GM18519 (cell line): ENCODE measurements around the gene TRIP10.
"Not testable (repeated sequence)": the region's sequence is repeated elsewhere in the genome, so short reads cannot be mapped to it uniquely, and the experiment has no call there.

Source experiments
- ATAC-seq: cut with Tn5 transposase; IDR thresholded peaks from one replicate; pipeline ENCODE4 v1.9.1; 2021; ENCODE audit warnings: mild to moderate bottlenecking, moderate library complexity; ENCODE audit not compliant: unreplicated experiment, low FRiP score

TRIP10 gene

GRCh38 chr19:6738787-6739389 lies 592 bp upstream of the TRIP10 start:
- ATAC-seq = no peak

GRCh38 chr19:6739883-6740588 lies 556 bp downstream of the TRIP10 start:
- ATAC-seq = no peak

- no peak for ATAC-seq
Observed at GRCh38 chr19:6740589-6741343, 1.3 kb downstream of the TRIP10 start.

GRCh38 chr19:6743066-6743465 lies 3.6 kb downstream of the TRIP10 start:
- ATAC-seq = no peak

GRCh38 chr19:6743714-6744380 lies 4.4 kb downstream of the TRIP10 start:
- no peak for ATAC-seq

- no peak for ATAC-seq
Observed at GRCh38 chr19:6744381-6745301, 5.2 kb downstream of the TRIP10 start.

- ATAC-seq = no peak
Observed at GRCh38 chr19:6745965-6746364, 6.5 kb downstream of the TRIP10 start.

- not testable (repeated sequence) for ATAC-seq
Observed at GRCh38 chr19:6748543-6748942, 9.1 kb downstream of the TRIP10 start.

- ATAC-seq = no peak
Observed at GRCh38 chr19:6750062-6750461, 10.6 kb downstream of the TRIP10 start.

- no peak for ATAC-seq
Observed at GRCh38 chr19:6751189-6751588, 11.7 kb downstream of the TRIP10 start.

- ATAC-seq = no peak
Observed at GRCh38 chr19:6752256-6753177, 13.0 kb downstream of the TRIP10 start.

GRCh38 chr19:6753178-6754031 lies 13.9 kb downstream of the TRIP10 start:
- no peak for ATAC-seq

- no peak for ATAC-seq
Observed at GRCh38 chr19:6754136-6754535, 14.7 kb downstream of the TRIP10 start.

- no peak for ATAC-seq
Observed at GRCh38 chr19:6754653-6755463, 15.4 kb downstream of the TRIP10 start.

GRCh38 chr19:6760606-6761005 lies 21.1 kb downstream of the TRIP10 start:
- ATAC-seq = no peak

GRCh38 chr19:6761053-6761676 lies 21.7 kb downstream of the TRIP10 start:
- ATAC-seq = no peak
